NB4 (cell line): ENCODE results near the gene ITCH.
"Not testable (repeated sequence)": the region's sequence is repeated elsewhere in the genome, so short reads cannot be mapped to it uniquely, and the experiment has no call there.

Source experiments
- DNase-seq: peaks from one replicate; pipeline ENCODE4 v3.0.0; 2010; ENCODE audit warnings: low read depth
- H3K4me3 ChIP-seq: one replicate; pipeline ENCODE4 v1.5.1; 2011; ENCODE audit warnings: mild to moderate bottlenecking, low read depth, low read length, moderate library complexity
- MYC ChIP-seq: IDR thresholded peaks from 2 replicates; pipeline ENCODE4 v1.6.1; 2011; ENCODE audit warnings: low read depth, low read length
- POLR2A ChIP-seq: IDR thresholded peaks from 2 replicates; pipeline ENCODE4 v1.6.1; 2011; ENCODE audit warnings: mild to moderate bottlenecking; ENCODE audit not compliant: insufficient read length; ENCODE audit errors: extremely low read depth
- TF ChIP-seq, protein P1 (sequence below): IDR thresholded peaks from 2 replicates; pipeline ENCODE4 v1.6.1; 2011; ENCODE audit warnings: low read depth, low read length
- TF ChIP-seq, protein P2 (sequence below): IDR thresholded peaks from one replicate; pipeline ENCODE4 v1.5.1; 2012; ENCODE audit warnings: low read depth, low read length

Gene ITCH

DNA sequence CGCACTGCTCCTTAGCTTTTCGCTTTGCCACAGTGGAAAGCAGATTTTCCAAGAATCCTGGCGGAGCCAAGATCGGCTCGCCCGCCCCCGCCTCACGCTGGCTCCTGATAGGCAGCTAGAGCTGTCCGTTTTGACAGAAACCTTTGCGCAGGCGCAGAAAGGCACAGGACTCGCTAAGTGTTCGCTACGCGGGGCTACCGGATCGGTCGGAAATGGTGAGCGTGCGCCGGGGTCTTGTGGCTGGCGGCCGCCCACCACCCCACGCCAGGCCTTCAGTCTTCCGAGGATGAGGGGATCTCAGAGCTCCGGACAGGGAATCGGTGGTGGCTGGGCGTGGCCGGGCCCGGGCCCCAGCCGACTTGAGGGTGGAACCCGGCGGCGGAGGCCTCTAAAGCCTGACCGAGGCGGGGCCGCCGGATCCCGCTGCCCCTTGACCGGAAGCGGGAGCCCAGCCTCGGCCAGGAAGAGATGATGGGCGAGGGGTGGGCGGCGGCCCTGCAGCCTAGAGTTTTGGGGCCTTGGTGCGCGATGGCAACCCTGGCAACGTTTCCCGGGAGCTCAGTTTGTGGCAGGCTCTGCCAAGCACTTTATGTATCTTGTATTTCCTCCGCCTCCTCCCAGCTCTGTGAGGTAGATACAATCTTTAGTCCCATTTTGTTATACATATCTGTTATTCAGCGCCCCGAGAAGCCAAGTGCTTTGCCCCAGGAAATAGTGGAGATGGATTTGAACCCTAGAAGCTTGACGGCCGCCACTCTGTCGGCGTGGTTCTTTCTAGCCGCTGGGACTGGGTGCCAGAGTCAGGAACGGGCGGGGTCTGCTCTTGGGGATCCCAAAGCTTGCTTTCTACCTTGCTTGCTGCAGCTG lies 153.4 kb downstream of the ITCH start, which contains the start of gene DYNLRB1:
DYNLRB1 (plus strand) TSS at position 176 of the 867 bp plus-strand sequence; CDS start at position 213, 37 bp downstream.
- TF ChIP-seq POLR2A: peak; percentile 82
- TF ChIP-seq, protein P1, sequence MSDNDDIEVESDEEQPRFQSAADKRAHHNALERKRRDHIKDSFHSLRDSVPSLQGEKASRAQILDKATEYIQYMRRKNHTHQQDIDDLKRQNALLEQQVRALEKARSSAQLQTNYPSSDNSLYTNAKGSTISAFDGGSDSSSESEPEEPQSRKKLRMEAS: no peak
- TF ChIP-seq, protein P2, sequence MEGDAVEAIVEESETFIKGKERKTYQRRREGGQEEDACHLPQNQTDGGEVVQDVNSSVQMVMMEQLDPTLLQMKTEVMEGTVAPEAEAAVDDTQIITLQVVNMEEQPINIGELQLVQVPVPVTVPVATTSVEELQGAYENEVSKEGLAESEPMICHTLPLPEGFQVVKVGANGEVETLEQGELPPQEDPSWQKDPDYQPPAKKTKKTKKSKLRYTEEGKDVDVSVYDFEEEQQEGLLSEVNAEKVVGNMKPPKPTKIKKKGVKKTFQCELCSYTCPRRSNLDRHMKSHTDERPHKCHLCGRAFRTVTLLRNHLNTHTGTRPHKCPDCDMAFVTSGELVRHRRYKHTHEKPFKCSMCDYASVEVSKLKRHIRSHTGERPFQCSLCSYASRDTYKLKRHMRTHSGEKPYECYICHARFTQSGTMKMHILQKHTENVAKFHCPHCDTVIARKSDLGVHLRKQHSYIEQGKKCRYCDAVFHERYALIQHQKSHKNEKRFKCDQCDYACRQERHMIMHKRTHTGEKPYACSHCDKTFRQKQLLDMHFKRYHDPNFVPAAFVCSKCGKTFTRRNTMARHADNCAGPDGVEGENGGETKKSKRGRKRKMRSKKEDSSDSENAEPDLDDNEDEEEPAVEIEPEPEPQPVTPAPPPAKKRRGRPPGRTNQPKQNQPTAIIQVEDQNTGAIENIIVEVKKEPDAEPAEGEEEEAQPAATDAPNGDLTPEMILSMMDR: no peak
- TF ChIP-seq MYC: no peak
- DNase-seq: peak; percentile 95
- peak within 1 kb of the TSS; percentile 80 for H3K4me3 ChIP-seq

DNA sequence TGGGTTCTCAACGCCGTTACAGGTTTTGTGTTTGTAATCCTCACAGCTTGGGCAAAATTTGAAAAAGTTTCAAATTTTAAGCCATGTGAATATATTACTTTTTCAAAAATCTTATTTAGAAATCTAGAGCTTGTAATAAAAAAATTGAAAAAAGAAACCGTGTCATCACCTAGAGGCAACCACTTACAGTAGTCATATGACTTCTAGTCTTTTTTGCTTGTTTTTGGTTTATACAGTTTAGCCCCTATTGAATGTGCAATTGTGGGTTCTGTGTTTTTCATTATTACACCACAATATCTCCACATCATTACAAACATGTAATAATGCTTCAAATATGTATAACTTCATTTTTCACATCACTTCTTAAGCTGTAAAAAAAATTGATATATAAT lies 154.0 kb downstream of the ITCH start:
- no peak for DNase-seq

DNA sequence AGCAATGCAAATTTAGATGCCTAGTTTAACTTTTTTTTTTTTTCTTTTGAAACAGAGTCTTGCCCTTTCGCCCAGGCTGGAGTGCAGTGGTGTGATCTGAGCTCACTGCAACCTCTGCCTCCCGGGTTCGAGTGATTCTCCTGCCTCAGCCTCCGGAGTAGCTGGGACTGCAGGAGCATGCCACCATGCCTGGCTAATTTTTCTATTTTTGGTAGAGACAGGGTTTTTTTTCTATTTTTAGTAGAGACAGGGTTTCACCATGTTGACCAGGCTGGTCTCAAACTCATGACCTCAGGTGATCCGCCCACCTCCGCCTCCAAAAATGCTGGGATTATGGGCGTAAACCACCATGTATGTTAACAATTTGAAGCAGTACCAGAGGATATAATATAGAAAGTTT lies 155.8 kb downstream of the ITCH start:
- not testable (repeated sequence) for H3K4me3 ChIP-seq, DNase-seq

More for the DNA sequence above, 154.0 kb downstream of the ITCH start:
- TF ChIP-seq, protein P1: no peak
- TF ChIP-seq MYC (no peak), POLR2A (no peak)
- TF ChIP-seq, protein P2: no peak
- peak overlapping the region; percentile 80 for H3K4me3 ChIP-seq

DNA sequence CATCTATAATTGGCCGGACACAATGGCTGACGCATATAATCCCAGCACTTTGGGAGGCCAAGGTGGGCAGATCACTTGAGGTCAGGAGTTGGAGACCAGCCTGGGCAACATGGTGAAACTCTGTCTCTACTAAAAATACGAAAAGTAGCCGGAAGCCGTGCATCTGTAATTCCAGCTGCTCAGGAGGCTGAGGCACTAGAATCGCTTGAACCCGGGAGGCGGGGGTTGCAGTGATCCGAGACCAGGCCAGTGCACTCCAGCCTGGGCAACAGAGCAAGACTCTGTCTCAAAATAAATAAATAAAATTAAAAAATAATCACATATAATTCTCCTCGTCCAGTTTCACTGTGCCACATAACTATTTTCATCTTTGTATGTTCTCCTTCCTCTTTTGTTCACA lies 156.8 kb downstream of the ITCH start:
- not testable (repeated sequence) for H3K4me3 ChIP-seq, DNase-seq

DNA sequence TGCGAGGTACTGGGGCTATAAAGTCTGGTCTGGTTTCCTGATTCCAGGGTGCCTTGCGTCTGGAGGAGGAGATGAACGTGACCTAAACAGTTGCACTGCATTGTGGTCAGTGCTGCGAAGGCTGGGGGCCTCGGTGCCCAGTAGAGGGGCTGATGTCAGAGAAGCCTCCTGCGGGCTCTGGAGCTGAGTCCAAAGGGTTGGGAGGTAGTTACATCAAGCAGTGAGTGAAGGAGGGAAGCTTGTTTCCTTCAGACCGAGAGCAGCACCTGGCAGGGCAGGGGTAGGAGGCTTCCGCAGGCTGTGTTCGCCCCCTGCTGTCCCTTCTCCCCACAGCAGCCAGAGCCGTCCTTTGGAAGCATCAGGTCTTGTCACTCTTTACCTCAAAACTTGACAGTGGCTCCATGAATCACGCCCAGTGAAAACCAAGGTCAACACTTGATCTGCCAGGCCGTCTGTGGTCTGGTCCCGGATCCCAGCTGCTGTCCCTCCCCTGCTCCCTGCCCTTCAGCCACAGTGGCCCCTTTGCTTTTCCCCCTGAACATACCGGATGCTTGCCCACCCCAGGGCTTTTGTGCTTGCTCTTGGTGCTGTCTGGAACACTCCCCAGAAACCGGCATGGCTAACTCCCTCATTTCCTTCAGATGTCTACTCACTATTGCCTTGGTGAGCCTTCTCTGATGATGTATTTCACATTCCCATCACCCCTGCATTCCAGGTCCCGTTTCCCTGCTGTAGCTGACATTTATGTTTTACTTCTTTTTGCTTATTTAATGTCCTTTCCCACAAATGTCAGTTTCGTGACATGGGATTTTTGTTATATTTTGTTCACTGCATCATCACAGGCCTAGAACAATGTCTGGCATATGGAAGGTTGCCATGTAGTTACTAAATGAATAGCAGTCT lies 160.1 kb downstream of the ITCH start:
- DNase-seq: peak; percentile 81
- TF ChIP-seq MYC (0 out of 2 replicates have a peak, but pooled peaks have one; percentile 35), POLR2A (no peak)
- TF ChIP-seq, protein P2: peak; percentile 80
- TF ChIP-seq, protein P1: 0 out of 2 replicates have a peak, but pooled peaks have one; percentile 12
- H3K4me3 ChIP-seq: no peak overlapping the region

DNA sequence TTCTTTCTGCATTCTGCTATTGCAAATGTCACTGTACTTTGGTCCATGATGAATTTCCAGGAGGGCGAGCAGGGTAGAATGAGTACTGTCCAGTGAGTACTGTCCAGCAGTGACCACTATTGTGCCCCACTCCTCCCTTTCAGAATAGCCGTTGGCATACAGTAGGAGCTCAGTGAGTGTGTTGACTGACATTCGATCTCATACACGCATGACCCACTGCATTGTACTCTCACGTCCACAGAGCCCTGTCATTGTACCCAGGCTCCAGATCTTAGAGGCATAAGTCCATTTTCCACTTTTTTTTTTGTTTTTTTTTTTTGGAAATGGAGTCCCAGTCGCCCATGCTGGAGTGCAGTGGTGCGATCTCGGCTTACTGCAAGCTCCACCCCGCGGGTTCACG lies 161.4 kb downstream of the ITCH start:
- DNase-seq: no peak
- H3K4me3 ChIP-seq: no peak overlapping the region
- TF ChIP-seq MYC (no peak), POLR2A (no peak)
- TF ChIP-seq, protein P1: no peak
- TF ChIP-seq, protein P2: no peak
